ENCODE data around the gene QPRT. TPM values are rescaled to one million over a fixed set of nuclear protein-coding genes. Genes with fewer than 3 reads are reported as not detected.

Gene QPRT
- polyA plus RNA-seq, 1 of the 3 experiments (the other 2 are of a cell fraction) = 12.5 TPM

GRCh38 chr16:29742683-29743275 is 63.8 kb downstream of the QPRT start (continued):
- no peak for TF ChIP-seq CTCF (IDR thresholded peaks at IDR 0.05)
- TF ChIP-seq MAX (IDR thresholded peaks at IDR 0.05; ENCODE audit: low read depth) = no peak
- TF ChIP-seq REST (IDR thresholded peaks at IDR 0.05; ENCODE audit: low read depth, low read length) = no peak

- Histone ChIP-seq H3F3A (replicated peaks; ENCODE audit: insufficient read depth) (no peaks in the 10 kb centered on the region), H3K4me3 (ENCODE audit: low read depth in 2 of 2, low read length in 1 of 2) (no peak overlapping the region), H3K9me3 (no peaks in the 10 kb centered on the region), H3K9me2 (no peaks in the 10 kb centered on the region), H3K27ac (ENCODE audit: low read depth in 2 of 2, low read length in 1 of 2) (no peak overlapping the region), H3K4me2 (no peak overlapping the region), H4K20me1 (ENCODE audit: insufficient read depth) (no peaks in the 10 kb centered on the region), H2AFZ (ENCODE audit: low read depth) (no peak overlapping the region), H3K27me3 (ENCODE audit: insufficient read depth) (no peaks in the 10 kb centered on the region), H3K36me3 (replicated peaks in 1 of 2; ENCODE audit: control insufficient read depth in 1 of 2, insufficient read depth in 2 of 2, low read length in 1 of 2) (no peaks in the 10 kb centered on the region), H3K9ac (no peak overlapping the region), H3K4me1 (ENCODE audit: control insufficient read depth in 1 of 2, insufficient read depth in 2 of 2, low read depth in 1 of 2, low read length in 1 of 2) (no peaks in the 10 kb centered on the region), H3K79me2 (ENCODE audit: insufficient read depth) (no peaks in the 10 kb centered on the region)
- WGBS (ENCODE audit: low lambda C conversion rate) = 76% methylated on average over 5 of the region's 5 CpGs
- TF ChIP-seq MEF2A (IDR thresholded peaks at IDR 0.05; ENCODE audit: borderline replicate concordance, low read depth) (no peak), SMC3 (IDR thresholded peaks at IDR 0.05; ENCODE audit: low read depth, low read length) (no peak), MAX (IDR thresholded peaks at IDR 0.05; ENCODE audit: low read depth) (no peak), ZBTB33 (IDR thresholded peaks at IDR 0.05; ENCODE audit: borderline replicate concordance, low read depth) (no peak), MXI1 (IDR thresholded peaks at IDR 0.05; ENCODE audit: low read depth, low read length) (no peak), JUND (IDR thresholded peaks at IDR 0.05) (no peak), USF2 (IDR thresholded peaks at IDR 0.05; ENCODE audit: borderline replicate concordance, low read depth, low read length) (no peak), FOXM1 (IDR thresholded peaks at IDR 0.05; ENCODE audit: low read depth) (no peak), FOXJ3 (CRISPR knock-in tag; IDR thresholded peaks at IDR 0.05) (no peak), RXRA (IDR thresholded peaks at IDR 0.05; ENCODE audit: borderline replicate concordance, low read depth) (no peak), SIN3A (IDR thresholded peaks at IDR 0.05; ENCODE audit: borderline replicate concordance, low read depth, low read length) (no peak), CHD2 (IDR thresholded peaks at IDR 0.05; ENCODE audit: low read length, partially characterized antibody) (no peak)
- no peak for DNase-seq
- ChIA-PET CTCF (no interaction called here), POLR2A (no interaction called here)
These were observed 64.5 kb downstream of the QPRT start for GRCh38 chr16:29743475-29743826.

Data from SK-N-SH (cell line).